NK-92 (cell line): ENCODE results near the gene EXOSC5.

Experiments used
- DNase-seq: peaks from one replicate; lab custom pipeline; 2025; ENCODE audit not compliant: unreplicated experiment; lab: John Stamatoyannopoulos, UW

EXOSC5 gene

DNA sequence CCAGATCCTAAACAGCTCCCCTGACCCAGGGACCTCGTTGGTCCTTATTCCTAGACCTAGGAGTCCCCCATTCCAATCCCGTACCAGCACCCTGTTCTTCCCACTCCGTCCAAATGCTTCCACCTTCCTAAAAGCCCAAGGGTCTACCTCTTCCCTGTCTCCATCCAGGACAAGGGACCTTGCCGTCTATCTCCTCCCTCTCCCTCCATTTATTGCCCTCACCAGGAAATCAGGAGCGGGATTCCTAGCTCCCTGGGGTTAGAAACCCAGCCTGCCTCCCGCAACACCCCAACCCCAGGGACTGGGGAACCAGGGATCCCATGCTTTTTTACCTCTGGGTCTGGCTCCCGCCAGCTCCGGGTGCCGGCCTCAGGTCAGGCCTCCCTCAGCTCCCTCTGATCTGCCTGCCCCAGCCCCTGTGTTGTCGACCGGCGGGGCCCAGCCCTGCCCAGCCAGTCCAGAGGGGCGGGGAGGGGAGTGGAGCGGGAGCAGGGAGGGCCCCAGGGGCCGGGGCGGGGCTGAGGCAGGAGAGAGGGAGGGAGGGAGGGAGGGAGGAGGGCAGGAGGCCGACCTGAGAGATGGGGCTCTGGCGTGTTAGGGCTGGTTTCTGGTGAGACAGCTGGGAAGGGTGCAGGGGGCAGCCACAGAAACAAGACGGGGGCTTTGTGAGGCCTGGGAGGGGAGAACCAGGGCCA, 29.9 kb upstream of the EXOSC5 start, which contains the start of gene B3GNT8:
Gene B3GNT8 (minus strand): TSS at position 423 of the 695 bp plus-strand sequence. CDS start 596 bp downstream, outside the sequence.
- DNase-seq = no peak

- DNase-seq = no peak
Measured at GRCh38 chr19:41426116-41426841, 29.1 kb upstream of the EXOSC5 start.

- DNase-seq = no peak
Measured at GRCh38 chr19:41425174-41426115, 28.3 kb upstream of the EXOSC5 start.

GRCh38 chr19:41424335-41425173, 27.4 kb upstream of the EXOSC5 start:
- no peak for DNase-seq

DNA sequence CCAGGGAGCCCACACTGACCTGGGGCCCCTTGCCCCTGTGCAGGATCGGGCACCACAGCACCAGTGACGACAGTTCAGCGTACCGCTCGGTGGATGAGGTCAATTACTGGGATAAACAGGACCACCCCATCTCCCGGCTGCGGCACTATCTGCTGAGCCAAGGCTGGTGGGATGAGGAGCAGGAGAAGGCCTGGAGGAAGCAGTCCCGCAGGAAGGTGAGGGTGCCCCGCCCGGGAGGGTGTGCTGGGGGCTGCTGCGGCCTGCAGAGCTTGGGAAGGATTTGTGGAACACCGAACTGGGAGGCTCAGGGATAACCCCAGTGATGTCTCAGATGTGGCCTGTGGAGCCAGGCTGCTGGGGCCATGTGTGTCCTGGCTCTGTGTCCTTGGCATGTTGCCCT, 25.8 kb upstream of the EXOSC5 start:
- DNase-seq = no peak

DNA sequence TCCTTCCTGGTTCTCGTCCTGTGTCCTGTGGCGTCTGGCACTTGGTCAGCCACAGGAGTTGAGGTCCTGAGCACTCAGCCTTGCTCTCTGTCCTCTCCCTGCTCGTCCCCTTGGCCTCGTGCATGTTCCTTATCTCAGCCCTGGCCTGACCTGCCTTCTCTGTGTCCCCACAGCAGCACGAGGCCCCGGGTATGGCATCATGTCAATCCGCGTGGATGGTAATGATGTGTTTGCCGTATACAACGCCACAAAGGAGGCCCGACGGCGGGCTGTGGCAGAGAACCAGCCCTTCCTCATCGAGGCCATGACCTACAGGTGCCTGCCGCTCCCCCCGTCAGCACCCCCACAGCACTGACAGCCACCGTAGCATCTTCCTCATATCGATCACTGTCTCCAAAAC, 25.3 kb upstream of the EXOSC5 start:
- no peak for DNase-seq

- no peak for DNase-seq
Measured at GRCh38 chr19:41421973-41422372, 24.8 kb upstream of the EXOSC5 start.

GRCh38 chr19:41421314-41421713, 24.2 kb upstream of the EXOSC5 start:
- DNase-seq = no peak

DNA sequence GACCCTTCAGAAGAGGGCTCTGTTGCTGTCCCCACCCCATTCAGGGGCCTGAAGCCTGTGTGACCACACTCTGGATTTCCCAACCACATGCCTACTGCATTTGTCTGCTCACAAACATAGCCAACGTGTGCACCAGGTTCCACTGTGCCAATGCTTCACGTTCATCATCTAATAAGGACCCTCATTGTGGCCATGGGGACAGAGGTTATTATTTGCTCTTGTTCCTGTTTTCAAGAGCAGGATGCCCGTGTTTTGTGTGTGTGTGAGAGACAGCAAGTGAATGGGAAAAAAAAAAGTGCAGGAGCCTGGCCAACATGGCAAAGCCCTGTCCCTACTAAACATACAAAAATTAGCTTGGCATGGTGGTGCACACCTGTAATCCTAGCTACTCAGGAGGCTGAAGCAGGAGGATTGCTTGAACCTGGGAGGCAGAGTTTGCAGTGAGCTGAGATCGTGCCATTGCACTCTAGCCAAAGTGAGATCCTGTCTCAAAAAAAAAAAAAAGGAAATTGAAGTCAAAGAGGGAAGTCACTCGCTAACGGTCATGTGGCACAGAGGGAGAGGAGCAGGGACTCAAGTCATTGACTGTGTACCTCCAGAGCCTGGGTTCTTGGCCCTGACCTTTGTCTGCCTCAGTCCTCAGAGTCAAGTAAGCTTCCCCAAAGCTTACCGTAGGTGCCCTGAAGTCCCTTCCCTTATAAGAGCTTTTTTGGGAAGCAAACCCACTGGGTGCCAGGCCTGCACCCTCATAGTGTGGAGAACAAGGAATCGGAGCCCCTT, 23.1 kb upstream of the EXOSC5 start:
- no peak for DNase-seq

GRCh38 chr19:41416194-41416674, 19.1 kb upstream of the EXOSC5 start:
- no peak for DNase-seq

- no peak for DNase-seq
Measured at GRCh38 chr19:41415154-41415571, 18.0 kb upstream of the EXOSC5 start.

- DNase-seq = no peak
Measured at GRCh38 chr19:41414461-41414860, 17.3 kb upstream of the EXOSC5 start.

DNA sequence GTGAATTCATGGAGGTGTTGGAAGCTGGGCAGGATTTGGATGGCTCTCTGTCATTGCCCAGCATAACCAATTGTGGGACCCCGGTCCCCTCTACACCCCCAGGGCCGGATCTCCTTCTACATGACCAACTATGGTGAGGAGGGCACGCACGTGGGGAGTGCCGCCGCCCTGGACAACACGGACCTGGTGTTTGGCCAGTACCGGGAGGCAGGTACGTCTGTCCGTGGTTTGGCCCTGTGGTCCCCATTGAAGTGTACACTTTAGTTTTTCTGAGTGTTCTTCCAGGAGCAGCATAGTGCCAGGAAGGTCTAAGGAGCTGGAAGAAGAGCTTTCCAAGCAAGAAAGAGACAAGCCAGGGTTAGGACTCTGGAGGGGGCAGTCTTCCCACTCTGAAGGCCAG, 16.8 kb upstream of the EXOSC5 start:
- DNase-seq = no peak

GRCh38 chr19:41412953-41413352, 15.8 kb upstream of the EXOSC5 start:
- DNase-seq = no peak

- no peak for DNase-seq
Measured at GRCh38 chr19:41411968-41412265, 14.8 kb upstream of the EXOSC5 start.

- DNase-seq = no peak
Measured at GRCh38 chr19:41411100-41411967, 14.2 kb upstream of the EXOSC5 start.

GRCh38 chr19:41410336-41411054, 13.3 kb upstream of the EXOSC5 start:
- no peak for DNase-seq

- no peak for DNase-seq
Measured at GRCh38 chr19:41409288-41409687, 12.1 kb upstream of the EXOSC5 start.
